DMS 273 (cell line): ENCODE results near the gene PALM2AKAP2.
"Not testable (repeated sequence)": the region's sequence is repeated elsewhere in the genome, so short reads cannot be mapped to it uniquely, and the experiment has no call there.

Experiments used
- DNase-seq: peaks from one replicate; lab custom pipeline; 2025; ENCODE audit not compliant: unreplicated experiment; lab: John Stamatoyannopoulos, UW

PALM2AKAP2 gene

GRCh38 chr9:109802491-109802890, 22.5 kb downstream of the PALM2AKAP2 start:
- DNase-seq, result no peak

- DNase-seq, result peak; percentile 54
Measured at GRCh38 chr9:109805050-109805449, 25.1 kb downstream of the PALM2AKAP2 start.

- no peak for DNase-seq
Measured at GRCh38 chr9:109806506-109807115, 26.6 kb downstream of the PALM2AKAP2 start.

GRCh38 chr9:109811876-109812275, 31.9 kb downstream of the PALM2AKAP2 start:
- DNase-seq, result no peak

- no peak for DNase-seq
Measured at GRCh38 chr9:109812331-109812730, 32.3 kb downstream of the PALM2AKAP2 start.

GRCh38 chr9:109812818-109813281, 32.9 kb downstream of the PALM2AKAP2 start:
- no peak for DNase-seq

- DNase-seq, result no peak
Measured at GRCh38 chr9:109813303-109813702, 33.3 kb downstream of the PALM2AKAP2 start.

- no peak for DNase-seq
Measured at GRCh38 chr9:109813829-109814228, 33.8 kb downstream of the PALM2AKAP2 start.

- DNase-seq, result no peak
Measured at GRCh38 chr9:109815366-109815947, 35.5 kb downstream of the PALM2AKAP2 start.

- DNase-seq, result peak; percentile 35
Measured at GRCh38 chr9:109816490-109816889, 36.5 kb downstream of the PALM2AKAP2 start.

- DNase-seq, result peak; percentile 31
Measured at GRCh38 chr9:109817146-109817845, 37.3 kb downstream of the PALM2AKAP2 start.

GRCh38 chr9:109817846-109818472, 38.0 kb downstream of the PALM2AKAP2 start:
- peak; percentile 96 for DNase-seq

- no peak for DNase-seq
Measured at GRCh38 chr9:109821711-109822110, 41.7 kb downstream of the PALM2AKAP2 start.

GRCh38 chr9:109825383-109825782, 45.4 kb downstream of the PALM2AKAP2 start:
- DNase-seq, result not testable (repeated sequence)

GRCh38 chr9:109826559-109826958, 46.6 kb downstream of the PALM2AKAP2 start:
- no peak for DNase-seq

- no peak for DNase-seq
Measured at GRCh38 chr9:109828254-109828653, 48.3 kb downstream of the PALM2AKAP2 start.
